CD1c-positive myeloid dendritic cell (primary cell): ENCODE data around the gene GH1.
"Not testable (repeated sequence)": the region's sequence is repeated elsewhere in the genome, so short reads cannot be mapped to it uniquely, and the experiment has no call there.

Source experiments
- DNase-seq: peaks from one replicate; pipeline ENCODE4 v3.0.0-alpha.2; 2016; ENCODE audit errors: extremely low spot score

The GH1 gene

GRCh38 chr17:63918789-63919305, at the start of gene GH1:
Gene GH1, minus strand, starts transcription at chr17:63918839. Its CDS starts 63 bp downstream, at chr17:63918776.
- not testable (repeated sequence) for DNase-seq

GRCh38 chr17:63967953-63968352, 49.3 kb upstream of the GH1 start:
- DNase-seq = no peak

GRCh38 chr17:63966646-63967264, 48.1 kb upstream of the GH1 start:
- no peak for DNase-seq

- DNase-seq = no peak
Measured at GRCh38 chr17:63963123-63963522, 44.5 kb upstream of the GH1 start.

GRCh38 chr17:63962298-63962744, 43.7 kb upstream of the GH1 start:
- DNase-seq = no peak

GRCh38 chr17:63961355-63962212, 42.9 kb upstream of the GH1 start:
- DNase-seq = peak; percentile 75

GRCh38 chr17:63960430-63960829, 41.8 kb upstream of the GH1 start:
- no peak for DNase-seq

GRCh38 chr17:63960006-63960405, 41.4 kb upstream of the GH1 start:
- DNase-seq = no peak

GRCh38 chr17:63956296-63956920, 37.8 kb upstream of the GH1 start:
- no peak for DNase-seq

- no peak for DNase-seq
Measured at GRCh38 chr17:63955791-63956190, 37.2 kb upstream of the GH1 start.

GRCh38 chr17:63955232-63955631, 36.6 kb upstream of the GH1 start:
- no peak for DNase-seq

GRCh38 chr17:63954402-63955063, 35.9 kb upstream of the GH1 start:
- DNase-seq = no peak

GRCh38 chr17:63950940-63951907, 32.6 kb upstream of the GH1 start:
- no peak for DNase-seq

GRCh38 chr17:63949576-63950250, 31.1 kb upstream of the GH1 start:
- DNase-seq = no peak

GRCh38 chr17:63948521-63948920, 29.9 kb upstream of the GH1 start:
- no peak for DNase-seq

GRCh38 chr17:63947711-63948330, 29.2 kb upstream of the GH1 start:
- no peak for DNase-seq

- DNase-seq = peak; percentile 68
Measured at GRCh38 chr17:63946440-63947363, 28.1 kb upstream of the GH1 start.

GRCh38 chr17:63945784-63946439, 27.3 kb upstream of the GH1 start:
- DNase-seq = no peak
